GM20000 (cell line): ENCODE measurements around the gene KL.

Experiments used
- DNase-seq: peaks from one replicate; pipeline ENCODE4 v3.0.0; 2012; ENCODE audit warnings: low spot score
- CTCF ChIP-seq: IDR thresholded peaks from 2 replicates; pipeline ENCODE4 v1.5.1; 2012; ENCODE audit warnings: mild to moderate bottlenecking, control low read depth; ENCODE audit errors: extremely low read depth, missing control alignments

KL gene

GRCh38 chr13:33025220-33025744, 9.1 kb downstream of the KL start:
- no peak for TF ChIP-seq CTCF
- no peak for DNase-seq

GRCh38 chr13:33026489-33027152, 10.4 kb downstream of the KL start:
- TF ChIP-seq CTCF: no peak
- DNase-seq: no peak

- no peak for TF ChIP-seq CTCF
- no peak for DNase-seq
These were observed 12.4 kb downstream of the KL start for GRCh38 chr13:33028620-33029019.

GRCh38 chr13:33031277-33031676, 15.1 kb downstream of the KL start:
- DNase-seq: no peak
- TF ChIP-seq CTCF: no peak

- no peak for DNase-seq
- no peak for TF ChIP-seq CTCF
These were observed 15.9 kb downstream of the KL start for GRCh38 chr13:33032037-33032625.

- no peak for TF ChIP-seq CTCF
- DNase-seq: peak; percentile 39
These were observed 17.0 kb downstream of the KL start for GRCh38 chr13:33033051-33033812.

- TF ChIP-seq CTCF: no peak
- DNase-seq: no peak
These were observed 17.8 kb downstream of the KL start for GRCh38 chr13:33033986-33034385.
